HCT116 (cell line): ENCODE data around the gene CHTOP. TPM values are rescaled to one million over a fixed set of nuclear protein-coding genes. Genes with fewer than 3 reads are reported as not detected.

Experiments
- ATAC-seq: fragments of 200-7000 bp; cut with Tn5 transposase; 2 replicates; pipeline ENCODE4 v1.9.1; 2020; ENCODE audit warnings: mild to moderate bottlenecking, moderate library complexity
- BruUV-seq: library from RNA; stranded (reverse); fragments of 400-500 nt; replicated peaks from 2 replicates; lab custom pipeline; 2021; lab: Mats Ljungman, UMichigan
- CTCF ChIA-PET: fragments of 300-600 bp; sonication (Branson Sonifier 250); formaldehyde crosslinking; loops from one replicate; lab custom pipeline; 2021; ENCODE audit warnings: antibody characterized with exemption; lab: Charles Lee
- POLR2A ChIA-PET: fragments of 300-600, 350-600 bp; sonication (Branson Sonifier 250); formaldehyde crosslinking; loops from one replicate; lab custom pipeline; 2021; ENCODE audit warnings: antibody characterized with exemption; lab: Charles Lee
- RAD21 ChIA-PET, 2 experiments: fragments of 300-600 bp; sonication (Branson Sonifier 250); formaldehyde crosslinking; loops; one replicate each; lab custom pipeline; 2023; ENCODE audit warnings: low total read pairs in 2 of 2; ENCODE audit not compliant: uncharacterized antibody in 2 of 2, unreplicated experiment in 2 of 2, low non-redundant PET in 1 of 2; lab: Charles Lee
- DNase-seq: peaks from one replicate; pipeline ENCODE4 v3.0.0-alpha.2; 2010; ENCODE audit warnings: low read depth, low spot score
- H2AFZ ChIP-seq: fragments of 200-600 bp; shearing (Covaris generic), sonication (generic); 2 replicates; pipeline ENCODE4 v1.6.1; 2017; ENCODE audit warnings: low read depth, mixed run types, mixed read lengths, antibody characterized with exemption, low read length; ENCODE audit not compliant: poor library complexity, severe bottlenecking
- H3K27ac ChIP-seq: 2 replicates; pipeline ENCODE4 v1.5.1; 2012; ENCODE audit warnings: low read depth, low read length
- H3K27me3 ChIP-seq: fragments of 200-600 bp; sonication (generic); 2 replicates; pipeline ENCODE4 v1.6.1; 2016; ENCODE audit warnings: mixed run types, low read length, mixed read lengths; ENCODE audit not compliant: insufficient read depth
- H3K36me3 ChIP-seq, 2 experiments: fragments of 200-500 bp in 1 of 2; fragments of 200-600 bp in 1 of 2; sonication (Bioruptor generic) in 1 of 2; sonication (generic) in 1 of 2; 2 replicates each; pipeline versions ENCODE4 v1.5.1 to v1.6.1; 2014 to 2016; ENCODE audit warnings: low read length in 2 of 2, inconsistent platforms in 1 of 2, mixed read lengths in 1 of 2, mixed run types in 1 of 2; ENCODE audit not compliant: insufficient read depth in 2 of 2, control insufficient read depth in 1 of 2
- H3K4me1 ChIP-seq, 2 experiments: fragments of 200-600 bp in 1 of 2; sonication (generic) in 1 of 2; 2 replicates each; pipeline versions ENCODE4 v1.5.1 to v1.6.1; 2012 to 2017; ENCODE audit warnings: low read length in 2 of 2, inconsistent platforms in 1 of 2, mild to moderate bottlenecking in 1 of 2, mixed read lengths in 1 of 2, mixed run types in 1 of 2, moderate library complexity in 1 of 2; ENCODE audit not compliant: insufficient read depth in 2 of 2, control insufficient read depth in 1 of 2
- H3K4me2 ChIP-seq: fragments of 200-600 bp; sonication (generic); 2 replicates; pipeline ENCODE4 v1.6.1; 2017; ENCODE audit warnings: mixed run types, low read length, mixed read lengths
- H3K4me3 ChIP-seq, 2 experiments: fragments of 200-600 bp in 1 of 2; sonication (generic) in 1 of 2; replicated peaks in 1 of 2; 2 replicates each; pipeline ENCODE4 v1.5.1; 2011 to 2016; ENCODE audit warnings: low read length in 2 of 2, control low read depth in 1 of 2, low read depth in 1 of 2, mild to moderate bottlenecking in 1 of 2, mixed read lengths in 1 of 2, mixed run types in 1 of 2
- H3K79me2 ChIP-seq: fragments of 200-600 bp; sonication (generic); 2 replicates; pipeline ENCODE4 v1.6.1; 2017; ENCODE audit warnings: mild to moderate bottlenecking, mixed run types, low read length, moderate library complexity, mixed read lengths; ENCODE audit not compliant: insufficient read depth
- H3K9ac ChIP-seq: fragments of 200-600 bp; sonication (generic); 2 replicates; pipeline ENCODE4 v1.6.1; 2016; ENCODE audit warnings: low read length, mixed read lengths
- H3K9me2 ChIP-seq: fragments of 200-600 bp; sonication (generic), shearing (Covaris generic); 2 replicates; pipeline ENCODE4 v1.6.1; 2017; ENCODE audit warnings: mixed run types, mild to moderate bottlenecking, moderate library complexity; ENCODE audit not compliant: insufficient read depth
- H3K9me3 ChIP-seq, 2 experiments: fragments of 200-500 bp in 1 of 2; fragments of 200-600 bp in 1 of 2; sonication (Bioruptor generic) in 1 of 2; sonication (generic) in 1 of 2; 2 replicates each; pipeline ENCODE4 v1.6.1; 2014 to 2017; ENCODE audit warnings: low read length in 2 of 2, mixed read lengths in 2 of 2, inconsistent platforms in 1 of 2, low read depth in 1 of 2, mild to moderate bottlenecking in 1 of 2, mixed run types in 1 of 2, moderate library complexity in 1 of 2; ENCODE audit not compliant: control insufficient read depth in 1 of 2, insufficient read depth in 1 of 2
- H4K20me1 ChIP-seq: fragments of 200-600 bp; sonication (generic), shearing (Covaris generic); 2 replicates; pipeline ENCODE4 v1.6.1; 2017; ENCODE audit warnings: mixed run types, mild to moderate bottlenecking, moderate library complexity; ENCODE audit not compliant: insufficient read depth
- CEBPB ChIP-seq: IDR thresholded peaks from 2 replicates; pipeline ENCODE4 v1.6.1; 2012; ENCODE audit warnings: low read depth
- EGR1 ChIP-seq: IDR thresholded peaks from 2 replicates; pipeline ENCODE4 v1.6.1; 2012; ENCODE audit warnings: low read depth
- ELF1 ChIP-seq: IDR thresholded peaks from 2 replicates; pipeline ENCODE4 v1.6.1; 2012; ENCODE audit warnings: low read depth, borderline replicate concordance
- EZH2phosphoT487 ChIP-seq: fragments of 200-600 bp; IDR thresholded peaks from 2 replicates; pipeline ENCODE4 v1.6.1; 2018; ENCODE audit warnings: antibody characterized with exemption, borderline replicate concordance
- FOSL1 ChIP-seq: IDR thresholded peaks from 2 replicates; pipeline ENCODE4 v1.6.1; 2012; ENCODE audit warnings: low read depth
- JUND ChIP-seq: IDR thresholded peaks from 2 replicates; pipeline ENCODE4 v1.6.1; 2012
- POLR2AphosphoS5 ChIP-seq: IDR thresholded peaks from 2 replicates; pipeline ENCODE4 v1.6.1; 2011; ENCODE audit warnings: mild to moderate bottlenecking, low read depth, low read length, moderate library complexity
- SRF ChIP-seq: IDR thresholded peaks from 2 replicates; pipeline ENCODE4 v1.6.1; 2012; ENCODE audit warnings: low read depth
- ZBTB33 ChIP-seq: IDR thresholded peaks from 2 replicates; pipeline ENCODE4 v1.6.1; 2011; ENCODE audit warnings: mild to moderate bottlenecking, low read length, moderate library complexity; ENCODE audit not compliant: insufficient replicate concordance; ENCODE audit errors: extremely low read depth
- intact Hi-C: fragments of 100-400 bp; cut with micrococcal nuclease; formaldehyde crosslinking; loops from 2 replicates; pipeline ENCODE4 v1.10.0; 2022
- total RNA-seq: library from RNA; stranded (reverse); gene quantifications from one replicate; pipeline ENCODE4 v1.2.1, GENCODE V29; 2021; ENCODE audit not compliant: unreplicated experiment

Gene CHTOP
- total RNA-seq, 1 experiment from 2014 or later, result 110 TPM

- Histone ChIP-seq H2AFZ (no peak overlapping the region), H3K79me2 (peaks cover 92% of the 10 kb centered on the region), H3K4me1 (peaks cover 1 to 2% of the 10 kb centered on the region in 2 experiments), H3K4me2 (no peak overlapping the region), H3K27ac (no peak overlapping the region), H3K4me3 (no peak overlapping the region), H3K27me3 (no peaks in the 10 kb centered on the region), H3K36me3 (peaks cover 87 to 96% of the 10 kb centered on the region in 2 experiments), H3K9me3 (no peaks in the 10 kb centered on the region), H3K9ac (no peak overlapping the region), H4K20me1 (peaks cover 8% of the 10 kb centered on the region; the same call in 1 of the 2 replicates), H3K9me2 (no peaks in the 10 kb centered on the region)
- BruUV-seq, result no TSS peak
- RAD21 ChIA-PET, result no interaction called here
- intact Hi-C loops, result no loop called here
- DNase-seq (no peak), ATAC-seq (no peak)
- CTCF ChIA-PET, result no interaction called here
- TF ChIP-seq POLR2AphosphoS5, result peak; percentile 13; the same call in 1 of the 2 replicates
- TF ChIP-seq EGR1, result no peak
- no peak for TF ChIP-seq JUND
- TF ChIP-seq FOSL1, result no peak
- TF ChIP-seq SRF, result no peak
- POLR2A ChIA-PET, result no interaction called here
These were observed 7.0 kb downstream of the CHTOP start for GRCh38 chr1:153640861-153641260.

GRCh38 chr1:153642161-153642560 is 8.3 kb downstream of the CHTOP start:
- Histone ChIP-seq H3K79me2 (peaks cover 79% of the 10 kb centered on the region), H3K36me3 (peaks cover 77 to 89% of the 10 kb centered on the region in 2 experiments), H3K4me2 (no peak overlapping the region), H3K4me3 (no peak overlapping the region), H3K9me2 (no peaks in the 10 kb centered on the region), H3K9me3 (no peaks in the 10 kb centered on the region), H3K27ac (no peak overlapping the region), H3K9ac (no peak overlapping the region), H4K20me1 (peaks cover 6% of the 10 kb centered on the region; the same call in 1 of the 2 replicates), H3K4me1 (peaks cover 0 to under 1% of the 10 kb centered on the region in 2 experiments; a peak in 1 of 4 replicates), H2AFZ (no peak overlapping the region), H3K27me3 (no peaks in the 10 kb centered on the region)
- ATAC-seq (no peak), DNase-seq (no peak)
- intact Hi-C loops, result no loop called here
- ChIA-PET POLR2A (interaction anchor here (2.9 kb wide), 1 partner anchor 15 kb away, joined by 8 read pairs; the partner anchor contains the start of gene S100A13), RAD21 (no interaction called here), CTCF (no interaction called here)
- no TSS peak for BruUV-seq
- TF ChIP-seq ZBTB33, result no peak
- no peak for TF ChIP-seq FOSL1
- TF ChIP-seq EZH2phosphoT487, result no peak
- no peak for TF ChIP-seq ELF1
- no peak for TF ChIP-seq CEBPB
- no peak for TF ChIP-seq POLR2AphosphoS5
